Natural killer cell treated with Interleukin-12 subunit alpha and Interleukin-12 subunit beta and Interleukin-15 and Interleukin-18, amount 100 ng/mL, for 72 hours (primary cell): ENCODE data around the gene ASB8. TPM values are rescaled to one million over a fixed set of nuclear protein-coding genes. Genes with fewer than 3 reads are reported as not detected.

Source experiments
- total RNA-seq, 2 donors: library from RNA; stranded (reverse); gene quantifications; one replicate each; pipeline ENCODE4 v1.2.3, GENCODE V29; 2022

ASB8 gene
- total RNA-seq, 2 donors from 2014 or later, result 35.9 to 48.1 TPM

Other genes starting within 250 kb of the ASB8 start
- 10 to 100 TPM; 75.6 to 84.2 TPM for gene TMEM106C, start 193.9 kb downstream of the ASB8 start, total RNA-seq
- gene COL2A1, start 153.0 kb downstream of the ASB8 start, total RNA-seq, result not detected
- 10 to 100 TPM; 36.6 to 59.7 TPM for gene SENP1, start 51.4 kb downstream of the ASB8 start, total RNA-seq
- gene PFKM, start 38.2 kb downstream of the ASB8 start, total RNA-seq, result 10 to 100 TPM; 29.8 to 49.5 TPM
- gene CCDC184, start 26.1 kb upstream of the ASB8 start, total RNA-seq, result under 1 TPM in 1 of 2 donors, not detected in 1; 0.86 TPM
- gene OR10AD1, start 45.8 kb upstream of the ASB8 start, total RNA-seq, result not detected
- gene ZNF641, start 193.4 kb upstream of the ASB8 start, total RNA-seq, result 10 to 100 TPM; 19.5 to 35.7 TPM